D721Med (cell line): ENCODE measurements around the gene PAM.

Experiments
- DNase-seq: peaks from one replicate; pipeline ENCODE4 v3.0.0; 2011; ENCODE audit warnings: low spot score; ENCODE audit not compliant: insufficient read length
- FAIRE-seq: peaks from 2 replicates; lab custom pipeline; 2011; peaks lifted over from hg19 to GRCh38; lab: Jason Lieb, UNC
- CTCF ChIP-seq: IDR thresholded peaks from 2 replicates; pipeline ENCODE4 v1.5.1; 2012; ENCODE audit warnings: mild to moderate bottlenecking, control low read depth; ENCODE audit not compliant: insufficient read depth; ENCODE audit errors: missing control alignments

The PAM gene

GRCh38 chr5:102781359-102781758 is 26.3 kb downstream of the PAM start:
- no peak for FAIRE-seq
- no peak for TF ChIP-seq CTCF

GRCh38 chr5:102781786-102782185 is 26.7 kb downstream of the PAM start:
- no peak for DNase-seq

More at GRCh38 chr5:102781359-102781758, 26.3 kb downstream of the PAM start:
- DNase-seq, result no peak

GRCh38 chr5:102782217-102782872 is 27.2 kb downstream of the PAM start:
- FAIRE-seq, result peak; percentile 11
- no peak for DNase-seq
- no peak for TF ChIP-seq CTCF

More at GRCh38 chr5:102781786-102782185, 26.7 kb downstream of the PAM start:
- TF ChIP-seq CTCF, result no peak
- FAIRE-seq, result no peak

- DNase-seq (no peak), FAIRE-seq (no peak)
- no peak for TF ChIP-seq CTCF
Measured at GRCh38 chr5:102787134-102787533, 32.0 kb downstream of the PAM start.

GRCh38 chr5:102788788-102789187 is 33.7 kb downstream of the PAM start:
- no peak for TF ChIP-seq CTCF
- no peak for DNase-seq
- FAIRE-seq, result no peak

GRCh38 chr5:102789469-102789868 is 34.4 kb downstream of the PAM start:
- no peak for TF ChIP-seq CTCF
- DNase-seq, result no peak
- no peak for FAIRE-seq

GRCh38 chr5:102790748-102791147 is 35.6 kb downstream of the PAM start:
- no peak for TF ChIP-seq CTCF
- FAIRE-seq (peak; percentile 25), DNase-seq (no peak)
